ENCODE measurements around the gene PDE1C. TPM values are rescaled to one million over a fixed set of nuclear protein-coding genes. Genes with fewer than 3 reads are reported as not detected.

Gene PDE1C
- total RNA-seq, 5 donors from 2014 or later (not counting 1 experiment from before 2014, with no cell fraction given): not detected

DNA sequence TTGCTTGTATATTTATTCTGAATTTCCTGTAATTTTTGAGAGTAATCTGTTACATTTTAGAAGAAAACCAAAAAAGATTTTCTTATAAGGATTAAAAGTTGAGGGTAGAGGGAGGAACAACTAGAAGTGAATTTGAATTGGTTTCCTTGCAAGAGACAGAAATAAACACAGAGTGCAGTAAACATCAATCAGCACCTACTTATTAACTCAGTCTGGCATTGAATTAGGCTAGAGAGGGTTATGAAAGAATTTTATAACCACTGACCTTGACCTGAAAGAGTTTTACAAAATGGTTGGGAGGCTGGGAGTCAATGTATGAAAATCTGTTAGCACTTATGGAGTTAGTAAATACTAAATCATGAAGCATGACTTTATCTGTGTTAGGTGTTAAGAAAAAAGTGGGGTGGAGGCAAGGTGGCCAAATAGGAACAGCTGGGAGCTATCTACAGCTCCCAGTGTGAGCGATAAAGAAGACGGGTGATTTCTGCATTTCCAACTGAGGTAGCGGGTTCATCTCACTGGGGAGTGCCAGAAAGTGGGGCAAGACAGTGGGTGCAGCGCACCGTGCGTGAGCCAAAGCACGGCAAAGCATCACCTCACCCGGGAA lies 106.5 kb downstream of the PDE1C start:
- ATAC-seq (replicated peaks in 1 of 4) (no peak), DNase-seq (no peak)
- no peaks in the 10 kb centered on the region for H3K27me3 ChIP-seq (replicated peaks in 1 of 2; ENCODE audit: control insufficient read depth in 2 of 2, extremely low read depth in 1 of 2, insufficient read depth in 2 of 2, low read length in 1 of 2)
- POLR2A ChIA-PET: no interaction called here
- H3K4me3 ChIP-seq (ENCODE audit: control insufficient read depth in 1 of 2, extremely low read depth in 1 of 2, low read length in 1 of 2): no peak overlapping the region
- Mint-ChIP-seq H3K4me3 (no peak overlapping the region), H3K27ac (no peak overlapping the region), H3K36me3 (no peaks in the 10 kb centered on the region), H3K4me1 (no peaks in the 10 kb centered on the region), H3K9me3 (peaks cover 2 to 7% (median 5%) of the 10 kb centered on the region in 3 donors), H3K27me3 (no peaks in the 10 kb centered on the region)
- H3K27ac ChIP-seq (ENCODE audit: low read length): no peak overlapping the region
- no peaks in the 10 kb centered on the region for H3K4me1 ChIP-seq (ENCODE audit: control insufficient read depth in 1 of 2, extremely low read depth in 1 of 2, insufficient read depth in 2 of 2, low read length in 2 of 2)
- no peaks in the 10 kb centered on the region for H3K36me3 ChIP-seq (ENCODE audit: control insufficient read depth in 2 of 2, extremely low read depth in 1 of 2, insufficient read depth in 1 of 2, low read length in 1 of 2)
- CTCF ChIA-PET: no interaction called here
- H3K9me3 ChIP-seq: no peaks in the 10 kb centered on the region
- WGBS (ENCODE audit: insufficient coverage): 94% methylated on average over 8 of the region's 8 CpGs

DNA sequence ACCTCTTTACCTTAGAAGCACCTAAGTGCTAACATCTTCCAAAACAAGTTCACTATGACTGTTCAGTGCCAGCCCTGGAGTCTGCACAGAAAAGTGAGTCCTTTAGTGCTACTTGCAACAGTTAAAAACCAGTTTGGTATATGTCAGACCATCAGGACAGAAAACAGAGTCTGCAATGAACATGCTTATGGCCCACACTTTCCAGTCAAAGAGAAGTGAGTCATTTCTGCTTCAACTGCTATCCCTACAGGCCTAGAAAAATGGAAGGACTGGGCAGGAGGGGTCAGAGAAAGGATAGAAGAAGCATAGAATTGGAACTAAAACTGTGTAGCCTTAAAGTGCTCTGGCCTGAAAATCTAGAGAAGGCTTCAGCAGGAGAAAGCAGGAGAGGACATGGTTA lies 108.0 kb downstream of the PDE1C start:
- peaks cover 2 to 7% (median 5%) of the 10 kb centered on the region in 3 donors for H3K9me3 Mint-ChIP-seq
- Histone ChIP-seq H3K27me3 (replicated peaks in 1 of 2; ENCODE audit: control insufficient read depth in 2 of 2, extremely low read depth in 1 of 2, insufficient read depth in 2 of 2, low read length in 1 of 2) (no peaks in the 10 kb centered on the region), H3K27ac (ENCODE audit: low read length) (no peak overlapping the region), H3K36me3 (ENCODE audit: control insufficient read depth in 2 of 2, extremely low read depth in 1 of 2, insufficient read depth in 1 of 2, low read length in 1 of 2) (no peaks in the 10 kb centered on the region), H3K4me3 (ENCODE audit: control insufficient read depth in 1 of 2, extremely low read depth in 1 of 2, low read length in 1 of 2) (no peak overlapping the region), H3K9me3 (no peaks in the 10 kb centered on the region), H3K4me1 (ENCODE audit: control insufficient read depth in 1 of 2, extremely low read depth in 1 of 2, insufficient read depth in 2 of 2, low read length in 2 of 2) (no peaks in the 10 kb centered on the region)
- ChIA-PET POLR2A (no interaction called here), CTCF (no interaction called here)
- no peaks in the 10 kb centered on the region for H3K4me1 Mint-ChIP-seq
- H3K27me3 Mint-ChIP-seq: no peaks in the 10 kb centered on the region
- H3K36me3 Mint-ChIP-seq: no peaks in the 10 kb centered on the region
- H3K27ac Mint-ChIP-seq: no peak overlapping the region
- no peak for ATAC-seq (replicated peaks in 1 of 4)
- DNase-seq: no peak
- H3K4me3 Mint-ChIP-seq: no peak overlapping the region

DNA sequence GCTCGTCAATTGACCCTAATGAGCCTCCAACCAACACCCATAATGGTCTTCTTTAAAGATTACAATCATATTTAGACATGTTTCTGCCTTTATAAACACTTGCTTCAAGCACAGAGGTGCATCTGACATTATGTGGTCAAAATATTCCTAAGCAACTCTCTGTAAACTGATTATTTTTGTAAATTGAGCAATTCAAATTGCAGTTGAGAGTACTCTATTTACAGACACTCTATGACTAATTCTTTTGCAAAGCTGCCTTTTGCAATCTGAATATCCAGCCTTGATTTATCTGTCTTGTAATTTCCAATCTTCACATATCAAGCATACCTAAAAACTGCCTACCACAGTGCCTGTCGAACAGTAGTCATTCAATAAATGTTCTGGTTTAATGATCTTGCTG lies 112.0 kb downstream of the PDE1C start:
- 57% methylated on average over 1 of the region's 2 CpGs for WGBS (ENCODE audit: insufficient coverage)
- Mint-ChIP-seq H3K27me3 (no peaks in the 10 kb centered on the region), H3K9me3 (peaks cover 0 to 2% (median 0%) of the 10 kb centered on the region in 3 donors), H3K27ac (no peak overlapping the region), H3K4me1 (no peaks in the 10 kb centered on the region), H3K4me3 (no peak overlapping the region), H3K36me3 (no peaks in the 10 kb centered on the region)
- POLR2A ChIA-PET: no interaction called here
- no peak for ATAC-seq (replicated peaks in 1 of 4)
- Histone ChIP-seq H3K27ac (ENCODE audit: low read length) (no peak overlapping the region), H3K27me3 (replicated peaks in 1 of 2; ENCODE audit: control insufficient read depth in 2 of 2, extremely low read depth in 1 of 2, insufficient read depth in 2 of 2, low read length in 1 of 2) (no peaks in the 10 kb centered on the region), H3K36me3 (ENCODE audit: control insufficient read depth in 2 of 2, extremely low read depth in 1 of 2, insufficient read depth in 1 of 2, low read length in 1 of 2) (no peaks in the 10 kb centered on the region), H3K4me3 (ENCODE audit: control insufficient read depth in 1 of 2, extremely low read depth in 1 of 2, low read length in 1 of 2) (no peak overlapping the region), H3K4me1 (ENCODE audit: control insufficient read depth in 1 of 2, extremely low read depth in 1 of 2, insufficient read depth in 2 of 2, low read length in 2 of 2) (no peaks in the 10 kb centered on the region), H3K9me3 (no peaks in the 10 kb centered on the region)
- DNase-seq: no peak
- CTCF ChIA-PET: no interaction called here

DNA sequence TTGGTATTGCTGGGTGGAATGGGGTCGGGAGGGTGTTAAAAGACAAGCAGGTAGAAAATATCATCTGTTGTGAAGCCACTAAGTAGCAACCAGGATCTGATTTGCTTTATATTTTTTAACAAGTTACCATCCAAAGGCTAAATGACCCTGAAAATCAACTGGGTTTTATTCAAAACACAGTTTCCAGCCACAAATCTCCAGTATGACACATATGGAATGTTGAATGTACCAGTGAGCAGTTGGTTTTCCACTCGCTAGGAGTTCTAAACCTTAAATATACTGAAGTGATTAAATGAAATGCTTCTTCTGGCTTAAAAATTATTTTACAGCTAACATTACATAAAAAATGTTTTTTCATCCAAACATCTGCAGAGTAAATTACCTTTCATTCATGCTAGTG lies 112.5 kb downstream of the PDE1C start:
- no peak overlapping the region for H3K27ac ChIP-seq (ENCODE audit: low read length)
- H3K27me3 ChIP-seq (replicated peaks in 1 of 2; ENCODE audit: control insufficient read depth in 2 of 2, extremely low read depth in 1 of 2, insufficient read depth in 2 of 2, low read length in 1 of 2): no peaks in the 10 kb centered on the region
- Mint-ChIP-seq H3K27ac (no peak overlapping the region), H3K27me3 (no peaks in the 10 kb centered on the region), H3K9me3 (peaks cover 0 to 2% (median 0%) of the 10 kb centered on the region in 3 donors), H3K4me3 (no peak overlapping the region), H3K36me3 (no peaks in the 10 kb centered on the region), H3K4me1 (no peaks in the 10 kb centered on the region)
- H3K9me3 ChIP-seq: no peaks in the 10 kb centered on the region
- no peak for ATAC-seq (replicated peaks in 1 of 4)
- H3K36me3 ChIP-seq (ENCODE audit: control insufficient read depth in 2 of 2, extremely low read depth in 1 of 2, insufficient read depth in 1 of 2, low read length in 1 of 2): no peaks in the 10 kb centered on the region
- H3K4me3 ChIP-seq (ENCODE audit: control insufficient read depth in 1 of 2, extremely low read depth in 1 of 2, low read length in 1 of 2): no peak overlapping the region
- POLR2A ChIA-PET: no interaction called here
- DNase-seq: no peak
- CTCF ChIA-PET: no interaction called here
- WGBS (ENCODE audit: insufficient coverage): no CpG with 5 or more reads among the region's 2 CpGs
- H3K4me1 ChIP-seq (ENCODE audit: control insufficient read depth in 1 of 2, extremely low read depth in 1 of 2, insufficient read depth in 2 of 2, low read length in 2 of 2): no peaks in the 10 kb centered on the region

DNA sequence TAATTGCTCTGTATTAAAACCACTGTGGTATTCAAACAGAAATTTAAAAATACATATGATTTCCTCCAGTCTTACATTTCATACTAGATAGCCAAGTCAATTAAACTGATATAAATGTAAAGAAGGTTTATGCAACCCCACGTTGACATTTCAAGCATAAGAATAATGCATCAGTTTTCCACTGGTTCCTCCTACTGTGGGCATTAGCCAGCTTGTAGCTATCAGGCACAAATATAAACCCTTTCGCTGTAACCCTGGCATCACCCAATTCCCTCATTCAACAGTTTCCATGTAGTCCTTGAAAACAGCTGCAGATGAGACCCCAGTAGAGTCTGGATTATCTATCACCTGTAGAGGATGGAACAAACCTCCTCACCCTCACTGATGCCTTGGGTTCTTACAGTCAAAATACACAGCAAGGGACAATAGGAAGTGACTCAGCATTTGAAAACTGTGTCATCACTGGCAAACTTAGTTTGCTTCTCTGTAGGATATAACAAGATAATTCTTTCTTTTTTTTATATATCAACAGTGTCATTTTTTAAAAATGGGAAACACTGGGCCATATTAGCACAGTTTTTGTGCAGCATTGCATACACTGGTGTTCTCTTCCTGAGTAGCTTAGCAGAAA lies 113.0 kb downstream of the PDE1C start:
- Mint-ChIP-seq H3K4me3 (no peak overlapping the region), H3K4me1 (no peaks in the 10 kb centered on the region), H3K27me3 (no peaks in the 10 kb centered on the region), H3K9me3 (peaks cover 0 to 2% (median 0%) of the 10 kb centered on the region in 3 donors), H3K27ac (no peak overlapping the region), H3K36me3 (no peaks in the 10 kb centered on the region)
- Histone ChIP-seq H3K4me3 (ENCODE audit: control insufficient read depth in 1 of 2, extremely low read depth in 1 of 2, low read length in 1 of 2) (no peak overlapping the region), H3K27ac (ENCODE audit: low read length) (no peak overlapping the region), H3K9me3 (no peaks in the 10 kb centered on the region), H3K36me3 (ENCODE audit: control insufficient read depth in 2 of 2, extremely low read depth in 1 of 2, insufficient read depth in 1 of 2, low read length in 1 of 2) (no peaks in the 10 kb centered on the region), H3K4me1 (ENCODE audit: control insufficient read depth in 1 of 2, extremely low read depth in 1 of 2, insufficient read depth in 2 of 2, low read length in 2 of 2) (no peaks in the 10 kb centered on the region), H3K27me3 (replicated peaks in 1 of 2; ENCODE audit: control insufficient read depth in 2 of 2, extremely low read depth in 1 of 2, insufficient read depth in 2 of 2, low read length in 1 of 2) (no peaks in the 10 kb centered on the region)
- ATAC-seq (replicated peaks in 1 of 4): no peak
- DNase-seq: no peak
- ChIA-PET CTCF (no interaction called here), POLR2A (no interaction called here)
- 70% methylated on average over 2 of the region's 2 CpGs for WGBS (ENCODE audit: insufficient coverage)

DNA sequence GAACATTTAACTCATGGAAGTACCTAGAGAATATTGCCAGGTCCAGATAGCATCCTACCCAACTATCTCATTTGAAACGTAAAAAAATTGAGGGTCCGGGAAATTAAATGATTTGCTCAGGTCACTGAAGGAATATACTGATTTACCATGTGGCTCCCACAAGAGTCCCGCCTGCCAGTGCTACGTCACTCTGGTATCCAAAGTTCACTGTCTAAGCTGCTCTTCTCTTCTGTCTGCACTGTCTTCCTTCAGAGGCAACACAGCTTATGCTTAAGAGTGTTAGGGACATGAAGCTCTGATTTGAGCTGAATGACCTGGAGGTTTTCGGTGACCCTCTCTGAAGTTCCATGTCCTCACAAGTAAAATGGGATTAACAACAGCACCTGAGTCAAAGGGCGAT lies 114.6 kb downstream of the PDE1C start:
- Mint-ChIP-seq H3K4me3 (no peak overlapping the region), H3K9me3 (peaks cover 0 to 6% (median 3%) of the 10 kb centered on the region in 3 donors), H3K27ac (no peak overlapping the region), H3K27me3 (no peaks in the 10 kb centered on the region), H3K36me3 (no peaks in the 10 kb centered on the region), H3K4me1 (no peaks in the 10 kb centered on the region)
- no peaks in the 10 kb centered on the region for H3K27me3 ChIP-seq (replicated peaks in 1 of 2; ENCODE audit: control insufficient read depth in 2 of 2, extremely low read depth in 1 of 2, insufficient read depth in 2 of 2, low read length in 1 of 2)
- no peak overlapping the region for H3K27ac ChIP-seq (ENCODE audit: low read length)
- H3K4me1 ChIP-seq (ENCODE audit: control insufficient read depth in 1 of 2, extremely low read depth in 1 of 2, insufficient read depth in 2 of 2, low read length in 2 of 2): peaks cover 0 to 3% of the 10 kb centered on the region in 2 experiments
- DNase-seq: no peak
- H3K36me3 ChIP-seq (ENCODE audit: control insufficient read depth in 2 of 2, extremely low read depth in 1 of 2, insufficient read depth in 1 of 2, low read length in 1 of 2): no peaks in the 10 kb centered on the region
- ATAC-seq (replicated peaks in 1 of 4): no peak
- WGBS (ENCODE audit: insufficient coverage): 83% methylated on average over 6 of the region's 6 CpGs
- no peaks in the 10 kb centered on the region for H3K9me3 ChIP-seq
- ChIA-PET CTCF (no interaction called here), POLR2A (no interaction called here)
- H3K4me3 ChIP-seq (ENCODE audit: control insufficient read depth in 1 of 2, extremely low read depth in 1 of 2, low read length in 1 of 2): no peak overlapping the region

DNA sequence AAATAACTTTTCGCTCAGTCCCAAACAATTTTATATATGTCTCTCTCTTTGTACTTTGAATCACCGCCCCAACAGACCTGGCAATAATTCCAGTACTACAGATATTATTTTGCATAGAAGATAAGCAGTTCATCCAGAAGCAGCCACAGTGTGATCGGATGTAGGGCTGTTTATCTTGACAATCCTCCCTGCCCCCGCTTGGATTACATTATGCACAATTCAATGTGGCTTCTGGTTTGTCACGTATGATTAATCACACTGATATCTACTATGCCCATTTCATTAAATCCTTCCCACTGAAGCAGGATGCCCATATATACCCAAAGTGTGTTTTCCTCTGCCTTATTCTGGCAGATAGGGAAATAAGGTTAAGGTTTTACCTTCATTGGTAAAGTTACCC lies 115.2 kb downstream of the PDE1C start:
- ATAC-seq (replicated peaks in 1 of 4) (no peak), DNase-seq (no peak)
- Mint-ChIP-seq H3K27ac (no peak overlapping the region), H3K4me3 (no peak overlapping the region), H3K9me3 (peaks cover 0 to 6% (median 3%) of the 10 kb centered on the region in 3 donors), H3K4me1 (no peaks in the 10 kb centered on the region), H3K36me3 (no peaks in the 10 kb centered on the region), H3K27me3 (no peaks in the 10 kb centered on the region)
- CTCF ChIA-PET: no interaction called here
- Histone ChIP-seq H3K4me3 (ENCODE audit: control insufficient read depth in 1 of 2, extremely low read depth in 1 of 2, low read length in 1 of 2) (no peak overlapping the region), H3K27ac (ENCODE audit: low read length) (no peak overlapping the region), H3K36me3 (ENCODE audit: control insufficient read depth in 2 of 2, extremely low read depth in 1 of 2, insufficient read depth in 1 of 2, low read length in 1 of 2) (no peaks in the 10 kb centered on the region), H3K27me3 (replicated peaks in 1 of 2; ENCODE audit: control insufficient read depth in 2 of 2, extremely low read depth in 1 of 2, insufficient read depth in 2 of 2, low read length in 1 of 2) (no peaks in the 10 kb centered on the region), H3K4me1 (ENCODE audit: control insufficient read depth in 1 of 2, extremely low read depth in 1 of 2, insufficient read depth in 2 of 2, low read length in 2 of 2) (peaks cover 0 to 3% of the 10 kb centered on the region in 2 experiments), H3K9me3 (no peaks in the 10 kb centered on the region)
- WGBS (ENCODE audit: insufficient coverage): 90% methylated on average over 2 of the region's 5 CpGs
- POLR2A ChIA-PET: no interaction called here
